WTC11 (cell line): Measurements from ENCODE around the gene SBK3. TPM values are rescaled to one million over a fixed set of nuclear protein-coding genes. Genes with fewer than 3 reads are reported as not detected.

Experiments
- ATAC-seq: fragments of 200-7000 bp; cut with Tn5 transposase; 2 replicates; pipeline ENCODE4 v1.10.0; 2021; ENCODE audit warnings: mild to moderate bottlenecking, moderate library complexity
- CTCF ChIA-PET: fragments of 300-600 bp; sonication (Branson Sonifier 250); formaldehyde crosslinking; loops from one replicate; lab custom pipeline; 2021; ENCODE audit warnings: antibody characterized with exemption; lab: Charles Lee
- POLR2A ChIA-PET: fragments of 350-600 bp; sonication (Branson Sonifier 250); formaldehyde crosslinking; loops from one replicate; lab custom pipeline; 2021; ENCODE audit warnings: antibody characterized with exemption; lab: Charles Lee
- DNase-seq: peaks from one replicate; pipeline ENCODE4 v3.0.0; 2021; ENCODE audit warnings: low spot score
- H3K27ac Mint-ChIP-seq: 2 replicates; pipeline ENCODE4 v1.8.0; 2021; ENCODE audit warnings: mixed read lengths
- H3K27me3 Mint-ChIP-seq: 2 replicates; pipeline ENCODE4 v1.8.0; 2021; ENCODE audit warnings: low read depth, mild to moderate bottlenecking, moderate library complexity, mixed read lengths
- H3K36me3 Mint-ChIP-seq: 2 replicates; pipeline ENCODE4 v1.8.0; 2021; ENCODE audit warnings: mixed read lengths
- H3K4me1 Mint-ChIP-seq: 2 replicates; pipeline ENCODE4 v1.8.0; 2022; ENCODE audit warnings: mixed read lengths
- H3K4me3 Mint-ChIP-seq: 2 replicates; pipeline ENCODE4 v1.8.0; 2021; ENCODE audit warnings: mild to moderate bottlenecking, moderate library complexity, mixed read lengths
- H3K9me3 Mint-ChIP-seq: 2 replicates; pipeline ENCODE4 v1.8.0; 2021; ENCODE audit warnings: mixed read lengths
- ARID4B ChIP-seq: sonication (generic); formaldehyde crosslinking; IDR thresholded peaks from 2 replicates; pipeline ENCODE4 v1.8.0; 2023; ENCODE audit warnings: missing genetic modification reagents, mild to moderate bottlenecking, borderline replicate concordance
- ATF6 ChIP-seq: sonication (generic); formaldehyde crosslinking; IDR thresholded peaks from 2 replicates; pipeline ENCODE4 v1.8.1; 2023; ENCODE audit warnings: mild to moderate bottlenecking, missing genetic modification reagents
- E2F1 ChIP-seq: sonication (generic); formaldehyde crosslinking; IDR thresholded peaks from 2 replicates; pipeline ENCODE4 v1.8.0; 2022; ENCODE audit warnings: mild to moderate bottlenecking, missing genetic modification reagents
- GTF2I ChIP-seq: fragments of 250-450 bp; sonication (Bioruptor Pico); conservative IDR thresholded peaks from 2 replicates; pipeline ENCODE4 v1.4.0; 2021; ENCODE audit warnings: mild to moderate bottlenecking
- NFATC4 ChIP-seq: fragments of 250-450 bp; sonication (Bioruptor Pico); IDR thresholded peaks from 2 replicates; pipeline ENCODE4 v1.9.0; 2021; ENCODE audit warnings: mild to moderate bottlenecking
- NFE2L1 ChIP-seq: sonication (generic); formaldehyde crosslinking; IDR thresholded peaks from 2 replicates; pipeline ENCODE4 v1.8.1; 2023; ENCODE audit warnings: missing genetic modification reagents
- NFYB ChIP-seq: sonication (generic); formaldehyde crosslinking; conservative IDR thresholded peaks from 2 replicates; pipeline ENCODE4 v1.8.0; 2022; ENCODE audit warnings: low read depth, missing genetic modification reagents
- NR3C1 ChIP-seq: sonication (generic); formaldehyde crosslinking; conservative IDR thresholded peaks from 2 replicates; pipeline ENCODE4 v1.8.1; 2023; ENCODE audit warnings: low read depth, mild to moderate bottlenecking, missing genetic modification reagents
- SMAD3 ChIP-seq: sonication (generic); formaldehyde crosslinking; IDR thresholded peaks from 2 replicates; pipeline ENCODE4 v1.8.0; 2022; ENCODE audit warnings: missing genetic modification reagents, mild to moderate bottlenecking, borderline replicate concordance
- TEAD1 ChIP-seq: sonication (generic); formaldehyde crosslinking; IDR thresholded peaks from 2 replicates; pipeline ENCODE4 v1.8.0; 2022; ENCODE audit warnings: mild to moderate bottlenecking, missing genetic modification reagents
- USF1 ChIP-seq: sonication (generic); formaldehyde crosslinking; IDR thresholded peaks from 2 replicates; pipeline ENCODE4 v1.8.0; 2022; ENCODE audit warnings: mild to moderate bottlenecking, missing genetic modification reagents
- ZNF232 ChIP-seq: sonication (generic); formaldehyde crosslinking; IDR thresholded peaks from 2 replicates; pipeline ENCODE4 v1.8.0; 2022; ENCODE audit warnings: mild to moderate bottlenecking, missing genetic modification reagents
- ZNF317 ChIP-seq: sonication (generic); formaldehyde crosslinking; IDR thresholded peaks from 2 replicates; pipeline ENCODE4 v1.8.1; 2023; ENCODE audit warnings: low read depth, mild to moderate bottlenecking, moderate library complexity, missing genetic modification reagents, borderline replicate concordance
- ZNF423 ChIP-seq: fragments of 250-450 bp; sonication (Bioruptor Pico); IDR thresholded peaks from 2 replicates; pipeline ENCODE4 v2.1.2; 2022; ENCODE audit warnings: mild to moderate bottlenecking, moderate library complexity
- ZNF425 ChIP-seq: fragments of 250-450 bp; sonication (Bioruptor Pico); conservative IDR thresholded peaks from 2 replicates; pipeline ENCODE4 v1.9.0; 2021; ENCODE audit warnings: mild to moderate bottlenecking
- ZNF671 ChIP-seq: fragments of 250-450 bp; sonication (Bioruptor Pico); IDR thresholded peaks from 2 replicates; pipeline ENCODE4 v1.8.0; 2021; ENCODE audit warnings: mild to moderate bottlenecking
- ZSCAN18 ChIP-seq: fragments of 250-450 bp; sonication (Bioruptor Pico); IDR thresholded peaks from 2 replicates; pipeline ENCODE4 v2.1.2; 2022; ENCODE audit warnings: mild to moderate bottlenecking, moderate library complexity
- total RNA-seq: library from RNA; stranded (reverse); gene quantifications from 3 replicates; pipeline ENCODE4 v1.2.3, GENCODE V29; 2021
- TF ChIP-seq, protein P1 (sequence below): fragments of 250-450 bp; sonication (Bioruptor Pico); IDR thresholded peaks from 2 replicates; pipeline ENCODE4 v1.9.0; 2021; ENCODE audit warnings: moderate library complexity, mild to moderate bottlenecking, inconsistent platforms, borderline replicate concordance
- TF ChIP-seq, protein P2 (sequence below): sonication (generic); formaldehyde crosslinking; IDR thresholded peaks from 2 replicates; pipeline ENCODE4 v1.8.1; 2023; ENCODE audit warnings: mild to moderate bottlenecking, missing genetic modification reagents, moderate library complexity

SBK3 gene
- total RNA-seq, 1 experiment from 2014 or later = 0.90 TPM

GRCh38 chr19:55586976-55587668 is 41.8 kb upstream of the SBK3 start (continued):
- TF ChIP-seq ARID4B = peak; percentile 34; the same call in 1 of the 2 replicates
- TF ChIP-seq ZNF232 = no peak
- no peak for TF ChIP-seq E2F1 (CRISPR knock-in tag)
- no peak for TF ChIP-seq ZNF671 (CRISPR knock-in tag)
- TF ChIP-seq ZSCAN18 = no peak
- TF ChIP-seq SMAD3 (CRISPR knock-in tag) = no peak
- no peak for TF ChIP-seq NR3C1
- TF ChIP-seq ZNF317 (CRISPR knock-in tag) = no peak
- TF ChIP-seq TEAD1 (CRISPR knock-in tag) = no peak
- TF ChIP-seq, protein P1, sequence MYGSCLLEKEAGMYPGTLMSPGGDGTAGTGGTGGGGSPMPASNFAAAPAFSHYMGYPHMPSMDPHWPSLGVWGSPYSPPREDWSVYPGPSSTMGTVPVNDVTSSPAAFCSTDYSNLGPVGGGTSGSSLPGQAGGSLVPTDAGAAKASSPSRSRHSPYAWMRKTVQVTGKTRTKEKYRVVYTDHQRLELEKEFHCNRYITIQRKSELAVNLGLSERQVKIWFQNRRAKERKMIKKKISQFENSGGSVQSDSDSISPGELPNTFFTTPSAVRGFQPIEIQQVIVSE = no peak

GRCh38 chr19:55585658-55586339 is 40.5 kb upstream of the SBK3 start:
- Mint-ChIP-seq H3K9me3 (no peaks in the 10 kb centered on the region), H3K4me1 (peaks cover 27% of the 10 kb centered on the region), H3K36me3 (no peaks in the 10 kb centered on the region), H3K27ac (peak overlapping the region; percentile 70), H3K27me3 (peaks cover 29% of the 10 kb centered on the region), H3K4me3 (peak overlapping the region; percentile 75)
- DNase-seq (peak; percentile 89), ATAC-seq (peak; percentile 76)
- ChIA-PET POLR2A (interaction anchor here (1.2 to 2.3 kb wide), 2 partner anchors 13 to 35 kb away, joined by 5 to 17 read pairs; partner anchors contain the start of genes FIZ1 and ZNF524), CTCF (interaction anchor here (0.6 to 4.0 kb wide), 7 partner anchors 20 to 445 kb away, joined by 3 to 13 read pairs (median 5); partner anchors contain the start of gene ZNF865)
- TF ChIP-seq USF1 = peak; percentile 54
- TF ChIP-seq NFATC4 = no peak
- TF ChIP-seq, protein P2, sequence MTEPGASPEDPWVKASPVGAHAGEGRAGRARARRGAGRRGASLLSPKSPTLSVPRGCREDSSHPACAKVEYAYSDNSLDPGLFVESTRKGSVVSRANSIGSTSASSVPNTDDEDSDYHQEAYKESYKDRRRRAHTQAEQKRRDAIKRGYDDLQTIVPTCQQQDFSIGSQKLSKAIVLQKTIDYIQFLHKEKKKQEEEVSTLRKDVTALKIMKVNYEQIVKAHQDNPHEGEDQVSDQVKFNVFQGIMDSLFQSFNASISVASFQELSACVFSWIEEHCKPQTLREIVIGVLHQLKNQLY = no peak
- TF ChIP-seq ZNF425 = no peak
- TF ChIP-seq GTF2I = 0 out of 2 replicates have a peak, but pooled peaks have one; percentile 47
- TF ChIP-seq NFE2L1 = peak; percentile 52; the same call in 1 of the 2 replicates
- peak; percentile 40; the same call in 1 of the 2 replicates for TF ChIP-seq ZNF423 (CRISPR knock-in tag)
- TF ChIP-seq ATF6 (CRISPR knock-in tag) = no peak
- peak; percentile 77 for TF ChIP-seq NFYB (CRISPR knock-in tag)
- no peak for TF ChIP-seq ZSCAN18
